Lower lobe of right lung (tissue), 2 donors: ENCODE data around the gene NPY1R. TPM values are rescaled to one million over a fixed set of nuclear protein-coding genes. Genes with fewer than 3 reads are reported as not detected.

Experiments used
- ATAC-seq, 2 donors: fragments of 200-7000 bp; cut with Tn5 transposase; one replicate each; pipeline ENCODE4 v1.9.1; 2020 to 2022; ENCODE audit warnings: mild to moderate bottlenecking in 2 of 2, moderate library complexity in 2 of 2
- DNase-seq: peaks from one replicate; pipeline ENCODE4 v3.0.0-alpha.2; 2020
- H3K27ac ChIP-seq: fragments of 200-600 bp; one replicate; pipeline ENCODE4 v1.8.0; 2022
- H3K27me3 ChIP-seq: fragments of 200-600 bp; one replicate; pipeline ENCODE4 v1.8.0; 2022; ENCODE audit warnings: low read depth
- H3K36me3 ChIP-seq: fragments of 200-600 bp; one replicate; pipeline ENCODE4 v1.8.0; 2022; ENCODE audit warnings: mild to moderate bottlenecking
- H3K4me1 ChIP-seq: fragments of 200-600 bp; one replicate; pipeline ENCODE4 v1.8.0; 2022
- H3K4me3 ChIP-seq: fragments of 200-600 bp; one replicate; pipeline ENCODE4 v1.8.0; 2022; ENCODE audit warnings: mild to moderate bottlenecking
- H3K9me3 ChIP-seq: fragments of 200-600 bp; one replicate; pipeline ENCODE4 v1.8.0; 2022
- CTCF ChIP-seq: fragments of 200-600 bp; IDR thresholded peaks from one replicate; pipeline ENCODE4 v1.8.0; 2022; ENCODE audit warnings: antibody characterized with exemption, mild to moderate bottlenecking
- intact Hi-C: fragments of 100-400 bp; cut with DNase I; formaldehyde crosslinking; loops from one replicate; pipeline ENCODE4 v1.11.0; 2022
- total RNA-seq: library from RNA; stranded (reverse); fragmentation: NEBNext Ultra II Directional; extraction: Animal tissue kit (Norgen Biotek cat#: 25700); gene quantifications from one replicate; pipeline ENCODE4 v1.2.1, GENCODE V29; 2021
- donor health status: DM: no; HTN: yes; CAD: no; lungs with severe emphysema.

NPY1R gene
- total RNA-seq, 1 donor from 2014 or later: 1.9 TPM

GRCh38 chr4:163356104-163356503 is 23.7 kb upstream of the NPY1R start:
- TF ChIP-seq CTCF: no peak
- DNase-seq: no peak
- Histone ChIP-seq H3K36me3 (no peaks in the 10 kb centered on the region), H3K9me3 (no peaks in the 10 kb centered on the region), H3K27me3 (no peaks in the 10 kb centered on the region), H3K4me1 (no peaks in the 10 kb centered on the region), H3K27ac (no peak overlapping the region), H3K4me3 (no peak overlapping the region)
- ATAC-seq: no peak
- intact Hi-C loops: no loop called here

GRCh38 chr4:163353054-163353453 is 20.7 kb upstream of the NPY1R start:
- TF ChIP-seq CTCF: no peak
- DNase-seq: no peak
- no peak for ATAC-seq

GRCh38 chr4:163350672-163351071 is 18.3 kb upstream of the NPY1R start:
- peaks cover 23% of the 10 kb centered on the region for H3K27me3 ChIP-seq
- DNase-seq (no peak), ATAC-seq (no peak)
- no peak overlapping the region for H3K27ac ChIP-seq
- H3K36me3 ChIP-seq: no peaks in the 10 kb centered on the region
- H3K4me3 ChIP-seq: no peak overlapping the region
- intact Hi-C loops: no loop called here
- H3K4me1 ChIP-seq: no peaks in the 10 kb centered on the region
- no peaks in the 10 kb centered on the region for H3K9me3 ChIP-seq
- TF ChIP-seq CTCF: no peak

More at GRCh38 chr4:163353054-163353453, 20.7 kb upstream of the NPY1R start:
- intact Hi-C loops: no loop called here
- H3K27ac ChIP-seq: no peak overlapping the region
- H3K36me3 ChIP-seq: no peaks in the 10 kb centered on the region
- no peak overlapping the region for H3K4me3 ChIP-seq
- H3K27me3 ChIP-seq: peaks cover 10% of the 10 kb centered on the region
- no peaks in the 10 kb centered on the region for H3K4me1 ChIP-seq
- H3K9me3 ChIP-seq: no peaks in the 10 kb centered on the region

- H3K27me3 ChIP-seq: peaks cover 47% of the 10 kb centered on the region
- H3K9me3 ChIP-seq: no peaks in the 10 kb centered on the region
- no peaks in the 10 kb centered on the region for H3K36me3 ChIP-seq
- no peak overlapping the region for H3K27ac ChIP-seq
- peak; percentile 51 to 67 for ATAC-seq
- no peak for DNase-seq
- no peak for TF ChIP-seq CTCF
- H3K4me1 ChIP-seq: peaks cover 12% of the 10 kb centered on the region
- intact Hi-C loops: no loop called here
- H3K4me3 ChIP-seq: peak overlapping the region; percentile 43
Measured at GRCh38 chr4:163344147-163345125, 12.0 kb upstream of the NPY1R start.

GRCh38 chr4:163343604-163344146 is 11.3 kb upstream of the NPY1R start, which contains the start of gene NPY5R:
Gene NPY5R, plus strand, starts transcription at chr4:163343892. Its CDS starts 6,382 bp downstream, at chr4:163350274.
- DNase-seq (no peak), ATAC-seq (peak; percentile 65 to 70)
- Histone ChIP-seq H3K9me3 (no peaks in the 10 kb centered on the region), H3K36me3 (no peaks in the 10 kb centered on the region), H3K27me3 (peaks cover 39% of the 10 kb centered on the region), H3K4me3 (peak within 1 kb of the TSS; percentile 43), H3K4me1 (peaks cover 12% of the 10 kb centered on the region), H3K27ac (no peak within 1 kb of the TSS)
- no peak for TF ChIP-seq CTCF
- intact Hi-C loops: no loop called here
